HFF-Myc (cell line): ENCODE results near the gene VWDE.
"Not testable (repeated sequence)": the region's sequence is repeated elsewhere in the genome, so short reads cannot be mapped to it uniquely, and the experiment has no call there.

Experiments
- DNase-seq: peaks from one replicate; pipeline ENCODE4 v3.0.0-alpha.2; 2011; ENCODE audit warnings: low read depth; ENCODE audit errors: extremely low read depth
- H3K4me3 ChIP-seq: replicated peaks from 2 replicates; pipeline ENCODE4 v1.5.1; 2011; ENCODE audit warnings: low read depth, mild to moderate bottlenecking, control low read depth, low read length
- TF ChIP-seq, protein P1 (sequence below): IDR thresholded peaks from 2 replicates; pipeline ENCODE4 v1.5.1; 2012; ENCODE audit warnings: mild to moderate bottlenecking, low read depth, low read length, control low read depth; ENCODE audit errors: missing control alignments

The VWDE gene

DNA sequence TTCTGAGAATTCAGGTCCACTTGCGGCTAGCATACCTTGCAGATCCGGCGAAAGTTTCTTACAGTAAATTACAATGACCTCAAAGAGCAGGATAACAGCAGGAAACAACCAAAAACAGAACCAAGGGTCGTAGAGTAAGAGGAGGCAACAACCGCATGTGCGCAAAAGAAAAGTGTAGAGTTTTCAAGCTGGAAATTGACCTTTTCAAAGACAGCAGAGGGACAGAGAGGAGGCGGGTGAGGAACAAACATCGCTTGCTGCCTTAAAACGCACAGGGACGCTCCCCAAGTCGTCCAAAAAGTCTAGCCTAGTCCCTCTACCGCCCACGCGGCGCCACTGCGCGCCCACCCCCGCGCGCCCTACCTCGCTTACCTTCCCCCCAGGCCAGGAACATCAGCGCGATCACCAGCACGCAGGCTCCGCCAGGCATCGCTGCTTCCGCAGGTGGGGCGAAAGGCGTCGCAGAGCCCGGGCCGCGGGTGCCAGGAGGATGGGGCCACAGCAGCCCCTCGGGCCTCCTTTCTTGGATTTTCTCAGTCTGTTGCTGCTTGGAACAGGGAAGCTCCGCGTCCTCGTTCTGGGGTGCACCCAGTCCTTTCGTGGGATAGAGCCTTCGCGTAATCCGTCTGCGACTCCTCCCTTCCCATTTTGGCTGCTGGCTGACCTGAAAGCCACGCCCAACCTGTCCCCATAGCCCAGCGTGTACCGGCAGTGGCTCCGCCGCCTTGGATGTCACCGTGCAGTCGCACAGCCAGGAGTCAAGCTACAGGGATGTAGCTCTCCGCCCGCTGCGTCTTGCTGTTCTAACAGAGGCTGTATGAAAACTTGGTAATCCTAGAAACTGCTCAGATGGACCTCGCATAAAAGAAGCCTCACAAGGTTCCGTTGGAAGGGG lies at the start of gene VWDE:
VWDE (minus strand) TSS at position 579 of the 895 bp plus-strand sequence; CDS start at position 430, 149 bp downstream.
- no peak for DNase-seq
- TF ChIP-seq, protein P1, sequence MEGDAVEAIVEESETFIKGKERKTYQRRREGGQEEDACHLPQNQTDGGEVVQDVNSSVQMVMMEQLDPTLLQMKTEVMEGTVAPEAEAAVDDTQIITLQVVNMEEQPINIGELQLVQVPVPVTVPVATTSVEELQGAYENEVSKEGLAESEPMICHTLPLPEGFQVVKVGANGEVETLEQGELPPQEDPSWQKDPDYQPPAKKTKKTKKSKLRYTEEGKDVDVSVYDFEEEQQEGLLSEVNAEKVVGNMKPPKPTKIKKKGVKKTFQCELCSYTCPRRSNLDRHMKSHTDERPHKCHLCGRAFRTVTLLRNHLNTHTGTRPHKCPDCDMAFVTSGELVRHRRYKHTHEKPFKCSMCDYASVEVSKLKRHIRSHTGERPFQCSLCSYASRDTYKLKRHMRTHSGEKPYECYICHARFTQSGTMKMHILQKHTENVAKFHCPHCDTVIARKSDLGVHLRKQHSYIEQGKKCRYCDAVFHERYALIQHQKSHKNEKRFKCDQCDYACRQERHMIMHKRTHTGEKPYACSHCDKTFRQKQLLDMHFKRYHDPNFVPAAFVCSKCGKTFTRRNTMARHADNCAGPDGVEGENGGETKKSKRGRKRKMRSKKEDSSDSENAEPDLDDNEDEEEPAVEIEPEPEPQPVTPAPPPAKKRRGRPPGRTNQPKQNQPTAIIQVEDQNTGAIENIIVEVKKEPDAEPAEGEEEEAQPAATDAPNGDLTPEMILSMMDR, result no peak
- peak within 1 kb of the TSS; percentile 24 for H3K4me3 ChIP-seq

DNA sequence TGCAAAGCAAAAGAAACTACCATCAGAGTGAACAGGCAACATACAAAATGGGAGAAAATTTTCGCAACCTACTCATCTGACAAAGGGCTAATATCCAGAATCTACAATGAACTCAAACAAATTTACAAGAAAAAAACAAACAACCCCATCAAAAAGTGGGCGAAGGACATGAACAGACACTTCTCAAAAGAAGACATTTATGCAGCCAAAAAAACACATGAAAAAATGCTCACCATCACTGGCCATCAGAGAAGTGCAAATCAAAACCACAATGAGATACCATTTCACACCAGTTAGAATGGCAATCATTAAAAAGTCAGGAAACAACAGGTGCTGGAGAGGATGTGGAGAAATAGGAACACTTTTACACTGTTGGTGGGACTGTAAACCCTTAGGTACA lies 49.5 kb upstream of the VWDE start:
- DNase-seq, H3K4me3 ChIP-seq: not testable (repeated sequence)

DNA sequence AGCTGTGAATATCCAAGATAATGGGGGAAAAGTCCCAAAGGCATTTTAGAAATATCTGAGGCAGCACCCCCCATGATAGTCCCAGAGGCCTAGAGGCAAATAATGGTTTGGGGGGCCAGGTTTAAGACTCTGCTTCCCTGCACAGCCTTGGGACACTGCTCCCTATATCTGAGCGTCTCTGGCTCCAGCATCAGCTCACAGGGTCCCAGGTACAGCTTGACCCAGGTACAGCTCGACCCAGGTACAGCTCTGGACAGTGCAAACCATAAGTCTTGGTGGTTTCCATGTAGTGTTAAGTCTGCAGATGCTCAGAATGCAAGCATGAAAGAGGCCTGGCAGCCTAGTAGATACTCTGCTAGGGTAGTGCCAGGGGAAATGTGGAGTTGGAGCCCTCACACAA lies 47.0 kb upstream of the VWDE start:
- TF ChIP-seq, protein P1, result no peak
- no peak overlapping the region for H3K4me3 ChIP-seq
- no peak for DNase-seq

DNA sequence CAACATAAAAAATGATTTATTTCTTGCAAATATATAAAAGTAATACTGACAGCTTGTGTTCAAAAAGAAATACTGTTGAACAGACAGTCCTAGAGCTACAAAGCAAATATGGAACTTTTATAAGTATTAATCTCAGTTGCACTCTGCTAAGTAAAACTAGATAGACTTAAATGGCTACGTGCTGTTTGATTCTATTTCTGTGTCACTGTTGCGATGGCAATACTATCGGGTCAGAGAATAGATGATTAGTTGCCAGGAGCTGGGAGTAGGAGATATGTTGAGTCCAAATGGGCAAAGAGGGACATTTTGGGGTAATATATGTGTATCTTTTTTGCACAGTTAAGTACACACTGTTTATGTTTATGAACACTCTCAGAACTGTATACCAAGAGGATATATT lies 41.1 kb upstream of the VWDE start:
- TF ChIP-seq, protein P1, result no peak
- H3K4me3 ChIP-seq, result no peak overlapping the region
- no peak for DNase-seq

DNA sequence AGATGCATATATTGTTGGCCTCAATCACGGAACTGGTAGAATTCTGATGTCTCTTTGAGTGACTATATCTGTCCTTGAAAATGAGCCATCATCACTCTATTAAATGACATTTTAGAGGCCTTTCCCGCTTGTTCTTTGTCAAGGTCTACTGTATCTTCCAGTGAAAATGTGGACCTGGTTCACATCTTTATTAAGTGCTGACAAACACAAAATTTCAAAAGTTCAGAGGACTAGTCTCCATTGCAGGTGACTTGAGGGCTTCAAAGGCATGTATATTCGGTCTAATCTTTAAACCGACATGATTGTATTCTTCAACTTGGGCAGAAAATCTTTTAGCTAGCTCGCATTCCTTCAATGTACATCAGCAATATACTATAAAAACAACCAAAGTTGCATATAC lies 36.6 kb upstream of the VWDE start:
- DNase-seq, result no peak
- TF ChIP-seq, protein P1, result no peak
- no peak overlapping the region for H3K4me3 ChIP-seq

DNA sequence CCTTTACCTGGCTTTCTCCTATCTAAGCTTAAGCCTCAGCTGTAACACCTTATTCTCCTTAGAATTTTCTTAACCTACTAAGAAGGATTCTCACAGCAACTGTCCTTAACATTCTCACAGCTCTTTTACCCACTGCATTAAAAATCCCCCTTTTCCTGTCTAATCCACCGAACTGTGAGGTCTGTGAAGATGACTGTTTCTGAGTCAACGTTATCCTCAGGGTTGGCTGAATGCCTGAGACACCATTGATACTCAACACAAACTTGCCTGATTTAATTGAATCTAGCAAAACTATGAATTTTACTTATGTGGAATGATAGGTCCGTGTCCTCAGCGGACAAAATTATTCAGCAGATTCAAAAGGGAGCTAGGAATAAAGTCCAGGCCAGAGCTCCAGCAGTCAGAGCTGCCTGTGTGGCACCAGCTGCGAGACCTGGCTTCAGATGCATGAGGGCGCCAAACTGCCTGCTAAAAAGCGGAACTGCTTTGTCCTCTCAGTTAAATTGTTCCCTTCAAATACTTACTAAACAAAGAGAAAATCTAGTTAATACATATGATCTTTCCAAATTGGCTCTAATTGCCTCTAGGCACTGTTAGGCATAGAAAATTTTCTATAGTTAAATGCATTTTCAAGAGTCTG lies 33.4 kb upstream of the VWDE start:
- TF ChIP-seq, protein P1, result no peak
- no peak overlapping the region for H3K4me3 ChIP-seq
- DNase-seq, result no peak

DNA sequence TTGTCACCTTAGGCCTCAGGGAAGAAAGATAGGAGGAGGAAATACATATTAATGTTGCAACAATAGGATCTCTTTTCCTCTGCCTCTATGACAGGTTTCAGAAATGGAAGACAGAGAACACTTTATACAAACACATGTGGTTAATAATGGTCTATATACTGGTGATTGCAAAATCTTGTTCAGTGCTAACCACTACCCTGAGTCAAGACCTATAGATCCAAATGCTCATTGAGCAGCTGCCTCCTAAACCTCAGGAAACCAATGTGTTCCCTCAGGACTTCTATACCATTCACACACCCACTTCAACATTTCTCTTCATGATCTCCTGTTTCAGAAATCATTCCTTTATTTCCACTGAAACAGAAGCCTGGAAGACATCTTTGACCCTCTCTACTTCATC lies 32.5 kb upstream of the VWDE start:
- TF ChIP-seq, protein P1, result no peak
- no peak for DNase-seq
- H3K4me3 ChIP-seq, result no peak overlapping the region
